SJSA1 (cell line): ENCODE data around the gene CRTAC1. TPM values are rescaled to one million over a fixed set of nuclear protein-coding genes. Genes with fewer than 3 reads are reported as not detected.

Experiments
- DNase-seq, 2 experiments: peaks; one replicate each; pipeline ENCODE4 v3.0.0-alpha.2; 2015 to 2020; ENCODE audit warnings: low spot score in 2 of 2, low read depth in 1 of 2
- H3K27ac ChIP-seq: fragments of 250-450 bp; sonication (Bioruptor Pico); 2 replicates; pipeline ENCODE4 v1.5.1; 2020; ENCODE audit warnings: mild to moderate bottlenecking, moderate library complexity
- H3K27me3 ChIP-seq: fragments of 250-450 bp; sonication (Bioruptor Pico); replicated peaks from 2 replicates; pipeline ENCODE4 v1.5.1; 2020; ENCODE audit warnings: mild to moderate bottlenecking, moderate library complexity
- H3K36me3 ChIP-seq: fragments of 250-450 bp; sonication (Bioruptor Pico); 2 replicates; pipeline ENCODE4 v1.5.1; 2020; ENCODE audit warnings: mild to moderate bottlenecking
- H3K4me1 ChIP-seq: fragments of 250-450 bp; sonication (Bioruptor Pico); replicated peaks from 2 replicates; pipeline ENCODE4 v1.6.1; 2021; ENCODE audit warnings: mild to moderate bottlenecking
- H3K4me3 ChIP-seq: fragments of 250-450 bp; sonication (Bioruptor Pico); 2 replicates; pipeline ENCODE4 v1.5.1; 2020; ENCODE audit warnings: mild to moderate bottlenecking
- H3K9me3 ChIP-seq: fragments of 250-450 bp; sonication (Bioruptor Pico); replicated peaks from 2 replicates; pipeline ENCODE4 v1.5.1; 2020; ENCODE audit warnings: mild to moderate bottlenecking
- total RNA-seq: library from RNA; depleted of rRNA; stranded (reverse); fragments of >200 nt; shearing (Covaris generic); gene quantifications from 2 replicates; pipeline ENCODE4 v1.2.3, GENCODE V29; 2014; rRNA removed

CRTAC1 gene
- not detected in 2 replicates for total RNA-seq

- no peaks in the 10 kb centered on the region for H3K36me3 ChIP-seq
- peaks cover 13% of the 10 kb centered on the region for H3K4me1 ChIP-seq
- peak within 1 kb of the TSS; percentile 8 for H3K4me3 ChIP-seq
- peaks cover 81% of the 10 kb centered on the region for H3K27me3 ChIP-seq
- DNase-seq, result no peak
- no peak within 1 kb of the TSS for H3K27ac ChIP-seq
- no peaks in the 10 kb centered on the region for H3K9me3 ChIP-seq
These were observed at the start of gene CRTAC1 for GRCh38 chr10:98030093-98030821. CRTAC1 (minus strand) TSS chr10:98030621; CDS start chr10:98030472, 149 bp downstream.

GRCh38 chr10:98078774-98079173 lies 48.4 kb upstream of the CRTAC1 start:
- Histone ChIP-seq H3K36me3 (no peaks in the 10 kb centered on the region), H3K9me3 (no peaks in the 10 kb centered on the region), H3K27me3 (no peaks in the 10 kb centered on the region), H3K27ac (no peak overlapping the region), H3K4me3 (no peak overlapping the region), H3K4me1 (no peaks in the 10 kb centered on the region)
- DNase-seq, result no peak

GRCh38 chr10:98077223-98077622 lies 46.8 kb upstream of the CRTAC1 start:
- no peak for DNase-seq
- Histone ChIP-seq H3K36me3 (no peaks in the 10 kb centered on the region), H3K4me3 (no peak overlapping the region), H3K4me1 (no peaks in the 10 kb centered on the region), H3K27me3 (no peaks in the 10 kb centered on the region), H3K9me3 (no peaks in the 10 kb centered on the region), H3K27ac (no peak overlapping the region)

- DNase-seq, result no peak
These were observed 45.7 kb upstream of the CRTAC1 start for GRCh38 chr10:98076086-98076485.

GRCh38 chr10:98074315-98074911 lies 44.0 kb upstream of the CRTAC1 start:
- DNase-seq, result no peak
- no peaks in the 10 kb centered on the region for H3K27me3 ChIP-seq

More at GRCh38 chr10:98076086-98076485, 45.7 kb upstream of the CRTAC1 start:
- H3K4me1 ChIP-seq, result no peaks in the 10 kb centered on the region
- no peaks in the 10 kb centered on the region for H3K36me3 ChIP-seq
- H3K27ac ChIP-seq, result no peak overlapping the region
- H3K9me3 ChIP-seq, result no peaks in the 10 kb centered on the region
- no peaks in the 10 kb centered on the region for H3K27me3 ChIP-seq
- no peak overlapping the region for H3K4me3 ChIP-seq

GRCh38 chr10:98067165-98067564 lies 36.7 kb upstream of the CRTAC1 start:
- Histone ChIP-seq H3K9me3 (no peaks in the 10 kb centered on the region), H3K27ac (no peak overlapping the region), H3K27me3 (0 out of 2 replicates have a peak, but pooled peaks cover 5% of the 10 kb centered on the region), H3K36me3 (no peaks in the 10 kb centered on the region), H3K4me1 (no peaks in the 10 kb centered on the region), H3K4me3 (no peak overlapping the region)
- DNase-seq, result no peak

More at GRCh38 chr10:98074315-98074911, 44.0 kb upstream of the CRTAC1 start:
- no peaks in the 10 kb centered on the region for H3K36me3 ChIP-seq
- no peaks in the 10 kb centered on the region for H3K4me1 ChIP-seq
- H3K4me3 ChIP-seq, result no peak overlapping the region
- H3K27ac ChIP-seq, result no peak overlapping the region
- no peaks in the 10 kb centered on the region for H3K9me3 ChIP-seq

- H3K27ac ChIP-seq, result no peak overlapping the region
- DNase-seq, result no peak
These were observed 33.3 kb upstream of the CRTAC1 start for GRCh38 chr10:98063740-98064027.

GRCh38 chr10:98062424-98062823 lies 32.0 kb upstream of the CRTAC1 start:
- H3K27me3 ChIP-seq, result no peaks in the 10 kb centered on the region
- no peaks in the 10 kb centered on the region for H3K9me3 ChIP-seq
- no peaks in the 10 kb centered on the region for H3K4me1 ChIP-seq
- DNase-seq, result no peak
- no peak overlapping the region for H3K4me3 ChIP-seq
- H3K27ac ChIP-seq, result no peak overlapping the region
- H3K36me3 ChIP-seq, result no peaks in the 10 kb centered on the region

More at GRCh38 chr10:98063740-98064027, 33.3 kb upstream of the CRTAC1 start:
- Histone ChIP-seq H3K36me3 (no peaks in the 10 kb centered on the region), H3K4me3 (no peak overlapping the region), H3K27me3 (0 out of 2 replicates have a peak, but pooled peaks cover 5% of the 10 kb centered on the region), H3K9me3 (no peaks in the 10 kb centered on the region), H3K4me1 (no peaks in the 10 kb centered on the region)

GRCh38 chr10:98060079-98060478 lies 29.7 kb upstream of the CRTAC1 start:
- no peak overlapping the region for H3K4me3 ChIP-seq
- DNase-seq, result no peak
- no peaks in the 10 kb centered on the region for H3K36me3 ChIP-seq
- H3K27me3 ChIP-seq, result no peaks in the 10 kb centered on the region
- no peaks in the 10 kb centered on the region for H3K4me1 ChIP-seq
- H3K27ac ChIP-seq, result no peak overlapping the region
- no peaks in the 10 kb centered on the region for H3K9me3 ChIP-seq

GRCh38 chr10:98058295-98058694 lies 27.9 kb upstream of the CRTAC1 start:
- Histone ChIP-seq H3K27ac (no peak overlapping the region), H3K36me3 (no peaks in the 10 kb centered on the region), H3K27me3 (no peaks in the 10 kb centered on the region; the same call in 1 of the 2 replicates), H3K4me3 (no peak overlapping the region), H3K9me3 (no peaks in the 10 kb centered on the region), H3K4me1 (no peaks in the 10 kb centered on the region)
- no peak for DNase-seq

GRCh38 chr10:98055841-98056516 lies 25.6 kb upstream of the CRTAC1 start:
- no peak overlapping the region for H3K4me3 ChIP-seq
- no peaks in the 10 kb centered on the region for H3K4me1 ChIP-seq
- no peak for DNase-seq
- H3K36me3 ChIP-seq, result no peaks in the 10 kb centered on the region
- H3K9me3 ChIP-seq, result no peaks in the 10 kb centered on the region
- peaks cover 3% of the 10 kb centered on the region; the same call in 1 of the 2 replicates for H3K27me3 ChIP-seq
- no peak overlapping the region for H3K27ac ChIP-seq

GRCh38 chr10:98047009-98047741 lies 16.8 kb upstream of the CRTAC1 start:
- DNase-seq, result no peak
- Histone ChIP-seq H3K4me3 (no peak overlapping the region), H3K27ac (no peak overlapping the region), H3K9me3 (no peaks in the 10 kb centered on the region), H3K27me3 (peaks cover 16% of the 10 kb centered on the region), H3K4me1 (no peaks in the 10 kb centered on the region), H3K36me3 (no peaks in the 10 kb centered on the region)

- H3K27ac ChIP-seq, result no peak overlapping the region
- no peak overlapping the region for H3K4me3 ChIP-seq
- H3K27me3 ChIP-seq, result peaks cover 19% of the 10 kb centered on the region
- H3K36me3 ChIP-seq, result no peaks in the 10 kb centered on the region
- peak; percentile 37 to 58 for DNase-seq
- H3K9me3 ChIP-seq, result no peaks in the 10 kb centered on the region
- no peaks in the 10 kb centered on the region for H3K4me1 ChIP-seq
These were observed 15.5 kb upstream of the CRTAC1 start for GRCh38 chr10:98045785-98046389.
